ACC112 (cell line): Measurements from ENCODE around the gene ATRNL1.

Experiments
- H2AFZ ChIP-seq: fragments of 200-600 bp; sonication (generic); one replicate; pipeline ENCODE4 v1.6.0; 2017; ENCODE audit warnings: antibody characterized with exemption, low read length; ENCODE audit not compliant: unreplicated experiment
- H3K27ac ChIP-seq: fragments of 200-600 bp; sonication (generic); 2 replicates; pipeline ENCODE4 v1.5.1; 2014; ENCODE audit warnings: low read depth, mild to moderate bottlenecking, antibody characterized with exemption, low read length, moderate library complexity
- H3K27me3 ChIP-seq: fragments of 200-600 bp; sonication (generic); 2 replicates; pipeline ENCODE4 v1.6.1; 2014; ENCODE audit warnings: mild to moderate bottlenecking, antibody characterized with exemption, low read length, moderate library complexity, mixed read lengths; ENCODE audit not compliant: insufficient read depth
- H3K36me3 ChIP-seq: fragments of 200-600 bp; sonication (generic); 2 replicates; pipeline ENCODE4 v1.6.1; 2016; ENCODE audit warnings: mild to moderate bottlenecking, antibody characterized with exemption, low read length, moderate library complexity, mixed read lengths; ENCODE audit not compliant: insufficient read depth
- H3K4me1 ChIP-seq: fragments of 200-600 bp; sonication (generic); one replicate; pipeline ENCODE4 v1.6.1; 2016; ENCODE audit warnings: low read length, mixed read lengths; ENCODE audit not compliant: insufficient read depth, unreplicated experiment, control insufficient read depth
- H3K4me3 ChIP-seq: fragments of 200-600 bp; sonication (generic); 2 replicates; pipeline ENCODE4 v1.5.1; 2014; ENCODE audit warnings: mild to moderate bottlenecking, low read depth, low read length
- H3K79me2 ChIP-seq: fragments of 200-600 bp; sonication (generic); one replicate; pipeline ENCODE4 v1.6.0; 2016; ENCODE audit warnings: low read length; ENCODE audit not compliant: control insufficient read depth, unreplicated experiment, insufficient read depth

Gene ATRNL1

GRCh38 chr10:115950320-115950719 lies 857.2 kb downstream of the ATRNL1 start:
- Histone ChIP-seq H3K27me3 (no peaks in the 10 kb centered on the region), H2AFZ (peak overlapping the region; percentile 28), H3K27ac (peak overlapping the region; percentile 59), H3K4me1 (peaks cover 55% of the 10 kb centered on the region), H3K36me3 (no peaks in the 10 kb centered on the region), H3K79me2 (no peaks in the 10 kb centered on the region), H3K4me3 (no peak overlapping the region)

GRCh38 chr10:115951242-115951641 lies 858.1 kb downstream of the ATRNL1 start:
- H3K27ac ChIP-seq: no peak overlapping the region
- no peaks in the 10 kb centered on the region for H3K36me3 ChIP-seq
- H2AFZ ChIP-seq: peak overlapping the region; percentile 40
- H3K79me2 ChIP-seq: no peaks in the 10 kb centered on the region
- H3K4me3 ChIP-seq: no peak overlapping the region
- H3K4me1 ChIP-seq: peaks cover 48% of the 10 kb centered on the region
- H3K27me3 ChIP-seq: no peaks in the 10 kb centered on the region

DNA sequence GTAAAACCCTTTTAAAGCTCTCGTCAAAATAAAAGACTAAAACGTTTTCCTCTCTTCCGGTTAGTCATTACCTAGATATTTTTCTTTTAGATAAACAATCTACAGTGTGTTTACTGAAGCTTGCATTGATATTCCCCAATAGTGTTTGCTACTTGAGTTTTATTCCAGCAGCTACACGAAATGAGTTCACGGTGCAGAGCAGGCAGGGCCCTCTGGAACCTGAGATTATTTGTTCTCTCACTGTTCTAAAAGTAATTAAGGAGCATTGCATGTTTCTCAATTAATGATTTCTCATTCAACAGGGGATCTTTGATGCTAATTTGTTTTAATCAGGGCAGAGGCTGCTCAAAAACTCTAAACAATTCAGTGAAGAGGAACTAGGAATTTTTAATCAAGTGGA lies 860.1 kb downstream of the ATRNL1 start:
- no peaks in the 10 kb centered on the region for H3K27me3 ChIP-seq
- no peaks in the 10 kb centered on the region for H3K79me2 ChIP-seq
- H3K4me3 ChIP-seq: no peak overlapping the region
- H3K36me3 ChIP-seq: no peaks in the 10 kb centered on the region
- no peak overlapping the region for H3K27ac ChIP-seq
- no peak overlapping the region for H2AFZ ChIP-seq
- peaks cover 36% of the 10 kb centered on the region for H3K4me1 ChIP-seq

GRCh38 chr10:115953968-115954367 lies 860.8 kb downstream of the ATRNL1 start:
- Histone ChIP-seq H3K4me3 (no peak overlapping the region), H3K79me2 (no peaks in the 10 kb centered on the region), H3K36me3 (no peaks in the 10 kb centered on the region), H3K27me3 (no peaks in the 10 kb centered on the region), H2AFZ (no peak overlapping the region), H3K4me1 (peaks cover 32% of the 10 kb centered on the region), H3K27ac (no peak overlapping the region)

- no peak overlapping the region for H2AFZ ChIP-seq
- H3K4me1 ChIP-seq: peaks cover 12% of the 10 kb centered on the region
Observed at GRCh38 chr10:115956225-115957011, 863.3 kb downstream of the ATRNL1 start.

GRCh38 chr10:115957012-115957399 lies 863.8 kb downstream of the ATRNL1 start:
- Histone ChIP-seq H3K4me3 (no peak overlapping the region), H3K79me2 (no peaks in the 10 kb centered on the region), H3K36me3 (no peaks in the 10 kb centered on the region), H2AFZ (no peak overlapping the region), H3K4me1 (peaks cover 7% of the 10 kb centered on the region), H3K27ac (no peak overlapping the region), H3K27me3 (no peaks in the 10 kb centered on the region)

More at GRCh38 chr10:115956225-115957011, 863.3 kb downstream of the ATRNL1 start:
- H3K27me3 ChIP-seq: no peaks in the 10 kb centered on the region
- no peaks in the 10 kb centered on the region for H3K36me3 ChIP-seq
- H3K79me2 ChIP-seq: no peaks in the 10 kb centered on the region
- no peak overlapping the region for H3K27ac ChIP-seq
- no peak overlapping the region for H3K4me3 ChIP-seq

GRCh38 chr10:115957786-115958442 lies 864.7 kb downstream of the ATRNL1 start:
- H3K4me1 ChIP-seq: peaks cover 7% of the 10 kb centered on the region
- H3K79me2 ChIP-seq: no peaks in the 10 kb centered on the region
- H3K4me3 ChIP-seq: no peak overlapping the region
- no peak overlapping the region for H3K27ac ChIP-seq
- no peaks in the 10 kb centered on the region for H3K36me3 ChIP-seq
- H3K27me3 ChIP-seq: no peaks in the 10 kb centered on the region
- H2AFZ ChIP-seq: no peak overlapping the region

DNA sequence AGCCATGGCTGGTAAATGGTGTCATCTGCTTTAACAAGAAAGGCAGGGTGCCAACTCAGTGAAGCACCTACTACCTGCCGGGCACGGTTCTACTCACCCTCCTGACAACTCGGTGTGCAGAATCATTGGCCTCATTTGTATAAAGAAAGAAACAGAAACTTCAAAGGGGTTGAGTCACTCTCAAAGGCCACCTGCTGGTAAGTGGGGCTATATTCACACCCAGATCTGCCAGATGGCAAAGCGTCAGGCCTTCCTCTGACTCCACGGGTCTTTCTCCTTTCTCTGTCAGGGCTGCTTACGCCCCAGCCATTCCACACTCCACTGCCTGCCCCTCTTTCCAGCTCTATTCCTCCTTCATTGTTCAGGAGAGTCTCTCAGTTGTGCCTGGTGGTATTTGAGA lies 870.7 kb downstream of the ATRNL1 start:
- H2AFZ ChIP-seq: no peak overlapping the region

DNA sequence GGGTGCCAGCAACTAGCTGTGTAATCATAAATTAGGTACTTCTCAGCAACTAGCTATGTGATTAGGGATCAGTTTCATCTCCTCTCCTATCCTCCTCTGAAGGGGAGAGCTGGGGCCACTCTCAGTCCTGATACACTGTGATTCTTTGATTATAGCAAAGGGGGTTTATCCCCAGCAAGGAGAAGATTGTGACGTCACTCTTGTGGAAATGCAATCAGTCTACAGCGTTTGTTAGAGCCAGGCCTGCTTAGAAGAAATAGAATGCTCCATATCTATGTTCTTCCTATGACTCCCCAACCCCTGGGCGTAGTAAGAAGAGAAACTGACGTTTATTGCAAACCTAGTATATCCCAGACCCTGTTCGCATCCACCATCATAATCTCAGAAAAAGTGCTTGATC lies 871.7 kb downstream of the ATRNL1 start:
- Histone ChIP-seq H3K27ac (no peak overlapping the region), H3K27me3 (no peaks in the 10 kb centered on the region; the same call in 1 of the 2 replicates), H3K4me1 (no peaks in the 10 kb centered on the region), H3K4me3 (no peak overlapping the region), H3K36me3 (no peaks in the 10 kb centered on the region), H3K79me2 (no peaks in the 10 kb centered on the region), H2AFZ (no peak overlapping the region)

More for the DNA sequence above, 870.7 kb downstream of the ATRNL1 start:
- Histone ChIP-seq H3K36me3 (no peaks in the 10 kb centered on the region), H3K27ac (no peak overlapping the region), H3K4me3 (no peak overlapping the region), H3K4me1 (no peaks in the 10 kb centered on the region), H3K27me3 (no peaks in the 10 kb centered on the region; the same call in 1 of the 2 replicates), H3K79me2 (no peaks in the 10 kb centered on the region)

DNA sequence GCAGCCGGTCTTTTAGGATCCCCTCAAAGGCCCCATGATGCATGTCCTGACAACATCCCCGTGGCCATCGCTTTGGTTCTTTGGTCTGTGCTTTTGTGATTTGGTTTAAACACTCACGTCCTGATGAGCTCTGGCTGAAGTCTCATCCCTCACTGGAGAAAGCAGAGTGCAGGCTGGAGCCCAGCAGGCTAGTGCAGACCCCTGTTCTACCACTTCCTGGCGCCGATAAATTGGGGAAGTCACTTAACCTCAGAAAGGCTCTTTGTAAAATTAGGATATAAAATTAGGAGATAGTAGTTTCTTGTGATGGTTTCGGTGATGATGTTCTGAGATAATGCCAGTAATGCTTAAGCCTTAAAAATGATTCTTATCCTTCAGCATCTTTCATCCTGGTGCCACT lies 872.2 kb downstream of the ATRNL1 start:
- Histone ChIP-seq H2AFZ (no peak overlapping the region), H3K27ac (no peak overlapping the region), H3K27me3 (no peaks in the 10 kb centered on the region; the same call in 1 of the 2 replicates), H3K4me3 (no peak overlapping the region), H3K79me2 (no peaks in the 10 kb centered on the region), H3K36me3 (no peaks in the 10 kb centered on the region), H3K4me1 (no peaks in the 10 kb centered on the region)

DNA sequence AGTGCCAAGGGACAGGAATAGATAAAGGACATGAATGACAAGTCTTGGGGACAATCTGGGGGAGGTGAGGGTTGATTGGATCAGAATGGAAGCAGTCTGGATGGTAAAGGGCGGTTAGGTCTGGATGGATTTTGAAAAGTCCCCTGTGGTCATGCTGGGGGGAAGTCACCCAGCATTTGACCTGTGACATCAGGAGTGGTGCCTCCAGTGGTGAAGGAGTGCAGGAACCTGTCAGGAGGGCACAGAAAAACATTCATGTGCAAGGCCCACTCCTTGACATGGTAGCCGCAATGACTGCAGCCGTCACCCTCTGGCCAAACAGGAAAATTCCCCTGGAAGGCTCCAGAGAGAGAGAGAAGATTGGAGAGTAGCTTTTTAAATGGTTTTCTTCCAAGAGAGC lies 875.1 kb downstream of the ATRNL1 start:
- H3K27me3 ChIP-seq: no peaks in the 10 kb centered on the region; the same call in 1 of the 2 replicates
- no peak overlapping the region for H2AFZ ChIP-seq
- no peaks in the 10 kb centered on the region for H3K4me1 ChIP-seq
- no peaks in the 10 kb centered on the region for H3K36me3 ChIP-seq
- H3K79me2 ChIP-seq: no peaks in the 10 kb centered on the region
- H3K27ac ChIP-seq: no peak overlapping the region
- H3K4me3 ChIP-seq: no peak overlapping the region
